Mesodermal cell (in vitro differentiated cells): ENCODE results near the gene ACAD11.

Source experiments
- H3K27ac ChIP-seq: 2 replicates; pipeline ENCODE4 v1.7.0; 2013; ENCODE audit warnings: mild to moderate bottlenecking, low read depth, low read length, moderate library complexity; ENCODE audit not compliant: severe bottlenecking
- H3K36me3 ChIP-seq: 2 replicates; pipeline ENCODE4 v1.7.1; 2013; ENCODE audit warnings: mild to moderate bottlenecking, low read length, moderate library complexity; ENCODE audit not compliant: control insufficient read depth, insufficient read depth
- H3K4me1 ChIP-seq: one replicate; pipeline ENCODE4 v1.7.1; 2013; ENCODE audit warnings: mild to moderate bottlenecking, low read length; ENCODE audit not compliant: insufficient read depth, control insufficient read depth, poor library complexity, severe bottlenecking
- H3K4me3 ChIP-seq: 2 replicates; pipeline ENCODE4 v1.7.0; 2013; ENCODE audit warnings: low read length, control low read depth, mild to moderate bottlenecking; ENCODE audit not compliant: insufficient read depth, poor library complexity, severe bottlenecking; ENCODE audit errors: extremely low read depth
- H3K9me3 ChIP-seq: 2 replicates; pipeline ENCODE4 v1.7.1; 2013; ENCODE audit warnings: mild to moderate bottlenecking, low read length, moderate library complexity; ENCODE audit not compliant: control insufficient read depth
- WGBS, 2 experiments: methylation state at CpG; one replicate each; pipeline ENCODE4 v1.1.5; 2013; ENCODE audit warnings: missing lambda C conversion rate in 2 of 2; ENCODE audit not compliant: insufficient coverage in 2 of 2; 5-methylcytosine and 5-hydroxymethylcytosine counted together

Gene ACAD11

DNA sequence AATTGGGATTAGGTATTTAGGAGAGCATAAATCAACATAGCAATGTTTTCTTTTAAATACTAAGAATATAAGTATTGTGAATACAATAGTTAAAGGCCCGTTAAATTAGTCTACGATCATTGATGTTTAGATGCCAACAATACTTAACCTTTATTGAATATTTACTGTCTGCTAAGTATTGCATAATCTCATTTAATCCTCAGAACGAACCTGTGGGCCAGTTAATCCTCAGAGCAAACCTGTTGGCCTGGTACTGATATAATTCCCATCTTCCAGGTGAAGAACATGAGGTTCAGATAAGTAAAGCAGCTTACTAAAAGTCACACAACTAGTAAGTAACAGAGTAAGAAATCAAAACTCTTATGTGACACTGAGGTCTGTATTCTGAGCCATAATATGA lies 119.9 kb downstream of the ACAD11 start:
- Histone ChIP-seq H3K4me3 (no peak overlapping the region), H3K9me3 (no peaks in the 10 kb centered on the region), H3K4me1 (peaks cover 11% of the 10 kb centered on the region), H3K27ac (no peak overlapping the region), H3K36me3 (peaks cover 50% of the 10 kb centered on the region)
- no CpG with 5 or more reads among the region's 3 CpGs for WGBS, 2 experiments

DNA sequence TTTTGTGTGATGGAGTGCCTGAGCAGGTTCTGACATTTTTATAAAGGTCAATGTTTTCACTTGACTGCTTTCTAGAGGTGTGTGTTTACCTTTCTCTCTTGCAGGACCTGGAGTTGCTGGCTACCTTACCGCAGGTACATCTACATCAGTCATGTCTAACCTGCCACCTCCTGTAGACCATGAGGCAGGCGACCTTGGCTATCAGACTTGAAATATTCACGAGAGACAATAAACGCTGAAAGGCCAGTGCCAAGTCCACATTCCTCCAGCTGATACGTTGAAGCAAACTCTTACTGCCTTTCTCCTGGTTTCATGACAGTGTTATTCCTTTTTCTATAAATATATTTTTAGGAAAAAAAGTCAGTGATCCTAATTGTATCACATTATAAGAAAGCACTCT lies 121.5 kb downstream of the ACAD11 start:
- H3K27ac ChIP-seq = no peak overlapping the region
- no peaks in the 10 kb centered on the region for H3K9me3 ChIP-seq
- H3K36me3 ChIP-seq = peaks cover 56% of the 10 kb centered on the region

DNA sequence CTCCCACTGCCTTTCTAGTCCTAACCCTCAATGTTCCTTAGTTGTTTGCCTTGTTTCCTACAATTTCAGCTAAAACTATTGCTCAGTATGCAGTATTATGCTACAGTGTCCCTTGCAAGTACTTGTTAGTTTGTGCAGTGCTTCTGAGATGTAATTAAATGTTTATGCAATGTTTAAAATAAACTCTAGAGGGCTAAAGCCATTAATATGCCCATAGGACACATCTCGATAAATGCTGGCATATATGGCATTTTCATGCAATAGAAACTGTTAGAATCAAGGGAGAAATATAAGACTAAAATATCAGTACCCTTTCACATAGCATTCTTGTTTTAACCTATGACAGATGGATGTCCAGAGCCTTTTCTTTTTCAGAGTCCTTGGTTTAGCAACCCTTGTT lies 122.3 kb downstream of the ACAD11 start:
- no CpG with 5 or more reads among the region's 1 CpG for WGBS, 2 experiments
- Histone ChIP-seq H3K27ac (no peak overlapping the region), H3K4me1 (peaks cover 5% of the 10 kb centered on the region), H3K36me3 (peaks cover 56% of the 10 kb centered on the region), H3K9me3 (no peaks in the 10 kb centered on the region), H3K4me3 (no peak overlapping the region)

More for the DNA sequence above, 121.5 kb downstream of the ACAD11 start:
- Histone ChIP-seq H3K4me3 (no peak overlapping the region), H3K4me1 (peaks cover 11% of the 10 kb centered on the region)
- WGBS, 2 experiments = 96% methylated on average over 4 of the region's 5 CpGs

GRCh38 chr3:132536442-132537153 lies 123.0 kb downstream of the ACAD11 start:
- Histone ChIP-seq H3K9me3 (no peaks in the 10 kb centered on the region), H3K4me3 (no peak overlapping the region), H3K36me3 (peaks cover 57% of the 10 kb centered on the region), H3K27ac (peak overlapping the region; percentile 39), H3K4me1 (no peaks in the 10 kb centered on the region)
- 94 to 100% methylated on average over 2 to 3 of the region's 3 CpGs for WGBS, 2 experiments

DNA sequence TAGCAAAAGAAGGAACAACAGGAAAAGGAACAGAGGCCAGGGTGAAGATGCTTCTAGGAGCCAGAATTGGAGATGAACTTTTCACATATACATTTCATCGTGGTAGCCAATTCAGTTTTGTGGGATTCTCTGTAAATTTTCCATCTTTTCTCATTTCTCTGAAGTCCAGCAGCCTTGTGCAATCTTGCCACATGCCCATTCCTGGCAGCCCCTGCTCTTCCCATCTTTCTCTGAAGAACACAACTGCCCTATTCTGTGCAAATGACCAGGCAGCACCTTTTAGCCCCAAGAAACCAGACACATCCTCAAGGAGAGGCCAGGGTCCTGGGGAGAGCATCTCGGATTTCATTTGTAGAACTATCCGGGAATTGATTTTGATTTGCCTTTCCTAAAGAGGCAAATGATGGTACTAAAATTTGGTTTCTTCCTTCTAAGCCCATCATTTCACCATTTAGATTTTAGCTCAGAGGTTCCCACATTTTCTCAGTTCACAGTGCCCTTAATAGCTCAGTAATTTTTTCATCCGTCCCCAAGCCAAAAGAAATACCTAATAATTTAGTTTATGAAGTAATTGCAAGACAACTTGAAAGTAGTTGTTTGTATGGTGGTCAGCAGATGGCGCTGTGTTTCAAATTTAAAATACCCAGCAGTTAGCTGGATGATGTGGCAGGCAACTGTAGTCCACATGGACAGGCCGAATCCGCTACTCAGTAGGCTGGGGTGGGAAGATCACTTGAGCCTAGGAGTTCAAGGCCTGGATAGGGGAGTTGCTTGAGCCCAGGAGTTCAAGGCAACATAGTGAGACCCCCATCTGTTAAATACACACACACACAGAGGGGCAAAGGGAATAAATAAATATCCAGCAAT lies 123.8 kb downstream of the ACAD11 start:
- WGBS, 2 experiments = 45 to 100% methylated on average over 1 to 3 of the region's 7 CpGs
- Histone ChIP-seq H3K36me3 (peaks cover 55% of the 10 kb centered on the region), H3K4me1 (no peaks in the 10 kb centered on the region), H3K9me3 (no peaks in the 10 kb centered on the region), H3K27ac (peak overlapping the region; percentile 39), H3K4me3 (no peak overlapping the region)

GRCh38 chr3:132530624-132531023 lies 129.0 kb downstream of the ACAD11 start:
- Histone ChIP-seq H3K27ac (no peak overlapping the region), H3K36me3 (peaks cover 57% of the 10 kb centered on the region), H3K4me3 (no peak overlapping the region), H3K9me3 (no peaks in the 10 kb centered on the region), H3K4me1 (no peaks in the 10 kb centered on the region)
- 92% methylated on average over 2 to 3 of the region's 3 CpGs for WGBS, 2 experiments

DNA sequence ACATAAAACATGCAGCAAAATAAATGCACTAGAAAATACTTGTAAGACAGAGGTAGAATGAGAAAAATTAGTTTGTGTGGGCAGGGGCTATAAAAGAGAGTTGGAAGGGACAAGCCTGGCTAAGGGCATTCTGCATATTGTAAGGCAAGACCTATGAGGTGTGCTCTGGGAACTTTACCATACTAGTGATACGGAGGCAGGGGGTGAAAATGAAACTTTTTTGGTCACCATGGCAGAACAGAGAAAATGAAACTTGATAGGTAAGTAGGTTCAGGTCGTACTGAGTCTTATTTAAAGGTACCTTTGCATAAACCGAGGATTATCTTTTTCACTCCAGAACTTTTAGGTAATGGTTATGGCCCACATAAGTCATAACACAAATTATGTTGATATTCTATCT lies 137.3 kb downstream of the ACAD11 start:
- Histone ChIP-seq H3K4me1 (no peaks in the 10 kb centered on the region), H3K4me3 (no peak overlapping the region), H3K36me3 (peaks cover 74% of the 10 kb centered on the region), H3K9me3 (no peaks in the 10 kb centered on the region), H3K27ac (no peak overlapping the region)
- WGBS, 2 experiments = 82 to 100% methylated on average over 1 of the region's 3 CpGs

GRCh38 chr3:132521901-132522300 lies 137.7 kb downstream of the ACAD11 start:
- peaks cover 78% of the 10 kb centered on the region for H3K36me3 ChIP-seq

DNA sequence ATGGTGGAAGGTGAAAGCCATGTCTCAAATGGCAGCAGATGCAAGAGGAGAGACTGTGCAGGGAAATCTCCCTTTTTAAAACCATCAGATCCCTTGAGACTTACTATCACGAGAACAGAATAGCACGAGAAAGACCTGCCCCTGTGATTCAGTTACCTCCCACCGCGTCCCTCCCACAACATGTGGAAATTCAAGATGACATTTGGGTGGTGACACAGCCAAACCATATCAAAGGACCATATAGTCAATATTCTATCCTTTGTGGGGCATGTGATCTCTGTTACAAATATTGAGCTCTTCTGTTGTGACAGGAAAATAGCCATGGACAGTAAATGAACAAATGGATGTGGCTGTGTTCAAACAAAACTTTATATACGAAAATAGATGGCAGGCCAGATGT lies 139.7 kb downstream of the ACAD11 start:
- WGBS, 2 experiments = 90 to 97% methylated on average over 2 to 3 of the region's 5 CpGs
- H3K36me3 ChIP-seq = peaks cover 87% of the 10 kb centered on the region
- H3K4me3 ChIP-seq = no peak overlapping the region
- no peaks in the 10 kb centered on the region for H3K4me1 ChIP-seq
- no peaks in the 10 kb centered on the region for H3K9me3 ChIP-seq
- H3K27ac ChIP-seq = no peak overlapping the region

More at GRCh38 chr3:132521901-132522300, 137.7 kb downstream of the ACAD11 start:
- no peaks in the 10 kb centered on the region for H3K9me3 ChIP-seq
- H3K4me1 ChIP-seq = no peaks in the 10 kb centered on the region
- no CpG with 5 or more reads among the region's 5 CpGs for WGBS, 2 experiments
- no peak overlapping the region for H3K27ac ChIP-seq
- H3K4me3 ChIP-seq = no peak overlapping the region

GRCh38 chr3:132517311-132517710 lies 142.3 kb downstream of the ACAD11 start:
- WGBS, 2 experiments = no CpG with 5 or more reads among the region's 2 CpGs
- no peak overlapping the region for H3K4me3 ChIP-seq
- H3K9me3 ChIP-seq = no peaks in the 10 kb centered on the region
- H3K36me3 ChIP-seq = peaks cover 87% of the 10 kb centered on the region
- no peaks in the 10 kb centered on the region for H3K4me1 ChIP-seq
- H3K27ac ChIP-seq = no peak overlapping the region

- H3K27ac ChIP-seq = no peak overlapping the region
- peaks cover 84% of the 10 kb centered on the region for H3K36me3 ChIP-seq
- WGBS, 2 experiments = 95 to 100% methylated on average over 2 to 3 of the region's 5 CpGs
- H3K9me3 ChIP-seq = no peaks in the 10 kb centered on the region
- H3K4me1 ChIP-seq = no peaks in the 10 kb centered on the region
- H3K4me3 ChIP-seq = no peak overlapping the region
Measured at GRCh38 chr3:132513057-132513456, 146.6 kb downstream of the ACAD11 start.
